Liver (tissue), 9 donors: ENCODE results near the gene BNC2. TPM values are rescaled to one million over a fixed set of nuclear protein-coding genes. Genes with fewer than 3 reads are reported as not detected.

Experiments
- DNase-seq: peaks from one replicate; pipeline ENCODE4 v3.0.0-alpha.2; 2017; ENCODE audit warnings: low spot score
- H3K27ac ChIP-seq, 2 donors: one replicate each; pipeline ENCODE4 v1.7.0; 2013; ENCODE audit warnings: inconsistent platforms in 2 of 2, low read length in 2 of 2, control low read depth in 1 of 2, low read depth in 1 of 2, mild to moderate bottlenecking in 1 of 2
- H3K27me3 ChIP-seq, 4 donors: one replicate each; pipeline versions ENCODE4 v1.6.1 to v1.7.0; 2013; ENCODE audit warnings: low read length in 3 of 4, inconsistent platforms in 1 of 4, mild to moderate bottlenecking in 1 of 4, moderate library complexity in 1 of 4; ENCODE audit not compliant: control insufficient read depth in 4 of 4, insufficient read depth in 4 of 4
- H3K36me3 ChIP-seq, 4 donors: one replicate each; pipeline versions ENCODE4 v1.6.1 to v1.7.0; 2013; ENCODE audit warnings: low read length in 3 of 4, mild to moderate bottlenecking in 3 of 4, low read depth in 1 of 4, moderate library complexity in 1 of 4; ENCODE audit not compliant: control insufficient read depth in 4 of 4, insufficient read depth in 3 of 4
- H3K4me1 ChIP-seq, 4 donors: one replicate each; pipeline versions ENCODE4 v1.6.1 to v1.7.0; 2013; ENCODE audit warnings: low read length in 3 of 4, mild to moderate bottlenecking in 3 of 4, moderate library complexity in 1 of 4; ENCODE audit not compliant: control insufficient read depth in 4 of 4, insufficient read depth in 4 of 4
- H3K4me3 ChIP-seq, 3 donors: one replicate each; pipeline versions ENCODE4 v1.6.1 to v1.7.0; 2013; ENCODE audit warnings: low read length in 3 of 3, control low read depth in 1 of 3, low read depth in 1 of 3, mild to moderate bottlenecking in 1 of 3
- H3K9ac ChIP-seq, 2 donors: one replicate each; pipeline ENCODE4 v1.7.0; 2013; ENCODE audit warnings: low read length in 2 of 2, mild to moderate bottlenecking in 2 of 2, moderate library complexity in 2 of 2, control low read depth in 1 of 2, low read depth in 1 of 2
- H3K9me3 ChIP-seq, 4 donors: one replicate each; pipeline versions ENCODE4 v1.6.1 to v1.7.0; 2013; ENCODE audit warnings: low read length in 3 of 4; ENCODE audit not compliant: control insufficient read depth in 4 of 4
- ATF3 ChIP-seq: IDR thresholded peaks from 2 replicates; pipeline ENCODE4 v1.6.1; 2016; ENCODE audit warnings: antibody characterized with exemption
- CTCF ChIP-seq: fragments of 150-350 bp; IDR thresholded peaks from 2 replicates; pipeline ENCODE4 v1.5.1; 2017; ENCODE audit warnings: improper control_type of control experiment, low read depth, low read length; ENCODE audit not compliant: missing input control
- EGR1 ChIP-seq, 2 donors: IDR thresholded peaks; 2 replicates each; pipeline ENCODE4 v1.6.1; 2016 to 2018; ENCODE audit warnings: antibody characterized with exemption in 2 of 2, low read depth in 2 of 2
- FOXA1 ChIP-seq: IDR thresholded peaks from 2 replicates; pipeline ENCODE4 v1.6.1; 2016; ENCODE audit warnings: antibody characterized with exemption
- FOXA2 ChIP-seq: IDR thresholded peaks from 2 replicates; pipeline ENCODE4 v1.6.1; 2016; ENCODE audit warnings: antibody characterized with exemption
- GABPA ChIP-seq, 2 donors: IDR thresholded peaks in 1 of 2; conservative IDR thresholded peaks in 1 of 2; 2 replicates each; pipeline ENCODE4 v1.6.1; 2016; ENCODE audit warnings: antibody characterized with exemption in 2 of 2, mild to moderate bottlenecking in 1 of 2, moderate library complexity in 1 of 2
- HNF4A ChIP-seq, 2 donors: conservative IDR thresholded peaks; 2 replicates each; pipeline ENCODE4 v1.6.1; 2016; ENCODE audit warnings: antibody characterized with exemption in 2 of 2, mild to moderate bottlenecking in 2 of 2
- HNF4G ChIP-seq: IDR thresholded peaks from 2 replicates; pipeline ENCODE4 v1.6.1; 2016; ENCODE audit warnings: antibody characterized with exemption
- JUND ChIP-seq, 2 donors: IDR thresholded peaks; 2 replicates each; pipeline ENCODE4 v1.6.1; 2016; ENCODE audit warnings: antibody characterized with exemption in 2 of 2
- MAX ChIP-seq: IDR thresholded peaks from 2 replicates; pipeline ENCODE4 v1.6.1; 2016; ENCODE audit warnings: antibody characterized with exemption
- NR2F2 ChIP-seq: IDR thresholded peaks from 2 replicates; pipeline ENCODE4 v1.6.1; 2016; ENCODE audit warnings: antibody characterized with exemption
- RAD21 ChIP-seq, 2 donors: IDR thresholded peaks; 2 replicates each; pipeline ENCODE4 v1.6.1; 2016; ENCODE audit warnings: antibody characterized with exemption in 2 of 2, mild to moderate bottlenecking in 2 of 2
- REST ChIP-seq: IDR thresholded peaks from 2 replicates; pipeline ENCODE4 v1.6.1; 2016; ENCODE audit warnings: antibody characterized with exemption, mild to moderate bottlenecking
- RXRA ChIP-seq, 2 donors: IDR thresholded peaks; 2 replicates each; pipeline ENCODE4 v1.6.1; 2017 to 2018; ENCODE audit warnings: antibody characterized with exemption in 2 of 2, mild to moderate bottlenecking in 1 of 2
- SP1 ChIP-seq: IDR thresholded peaks from 2 replicates; pipeline ENCODE4 v1.6.1; 2018; ENCODE audit warnings: antibody characterized with exemption, mild to moderate bottlenecking
- TAF1 ChIP-seq: conservative IDR thresholded peaks from 2 replicates; pipeline ENCODE4 v1.6.1; 2016; ENCODE audit warnings: antibody characterized with exemption, mild to moderate bottlenecking
- YY1 ChIP-seq: IDR thresholded peaks from 2 replicates; pipeline ENCODE4 v1.6.1; 2016; ENCODE audit warnings: antibody characterized with exemption, mild to moderate bottlenecking
- ZBTB33 ChIP-seq: IDR thresholded peaks from 2 replicates; pipeline ENCODE4 v1.6.1; 2016; ENCODE audit warnings: antibody characterized with exemption
- WGBS: extraction: QIAGEN DNeasy Blood & Tissue Kit; methylation state at CpG from one replicate; pipeline ENCODE4 v1.1.7; 2013; 5-methylcytosine and 5-hydroxymethylcytosine counted together
- polyA plus RNA-seq, 2 donors: library from polyadenylated mRNA; stranded (reverse) in 1 of 2; unstranded in 1 of 2; fragments of 200-250 nt in 1 of 2; fragments of >200 nt in 1 of 2; fragmentation: Nextera tagmentation in 1 of 2; extraction: Ambion mirVana in 1 of 2; gene quantifications; one replicate each; pipeline versions ENCODE4 v1.2.1 to v1.2.3, GENCODE V29; 2013 to 2015
- total RNA-seq, 2 donors: library from RNA; depleted of rRNA; stranded (reverse); fragments of >200 nt; gene quantifications; one replicate each; pipeline ENCODE4 v1.2.3, GENCODE V29; 2014
- donor health status: healthy.
- donor health status: healthy.
- donor health status: healthy.
- donor health status: healthy.
- donor health status: healthy.

The BNC2 gene
- total and polyA plus RNA-seq, 4 donors: 0.07 to 0.67 (median 0.08) TPM

GRCh38 chr9:16676519-16676918 lies 194.0 kb downstream of the BNC2 start:
- WGBS: 91% methylated on average over 3 of the region's 3 CpGs
- no peak for TF ChIP-seq MAX
- no peak for TF ChIP-seq FOXA1
- no peak for TF ChIP-seq RAD21 (IDR thresholded peaks at IDR 0.05)
- TF ChIP-seq CTCF: no peak
- no peak for TF ChIP-seq TAF1
- no peak for TF ChIP-seq EGR1 (IDR thresholded peaks at IDR 0.05; ENCODE audit: low read depth in 2 of 2)
- TF ChIP-seq HNF4A (conservative IDR thresholded peaks at IDR 0.05): no peak
- TF ChIP-seq REST: no peak
- no peak for TF ChIP-seq RXRA (IDR thresholded peaks at IDR 0.05)
- no peak for TF ChIP-seq ATF3
- no peak for TF ChIP-seq YY1
- no peak for TF ChIP-seq GABPA (IDR thresholded peaks at IDR 0.05 in 1 of 2, conservative IDR thresholded peaks at IDR 0.05 in 1 of 2)
- TF ChIP-seq FOXA2: no peak
- TF ChIP-seq SP1: no peak
- TF ChIP-seq JUND (IDR thresholded peaks at IDR 0.05): no peak
- no peak for TF ChIP-seq NR2F2
- TF ChIP-seq HNF4G: no peak
- no peak for TF ChIP-seq ZBTB33

More at GRCh38 chr9:16676519-16676918, 194.0 kb downstream of the BNC2 start:
- no peaks in the 10 kb centered on the region for H3K36me3 ChIP-seq
- no peak overlapping the region for H3K4me3 ChIP-seq
- no peak overlapping the region for H3K27ac ChIP-seq
- no peak for DNase-seq
- H3K27me3 ChIP-seq: peaks cover 0 to 3% (median 0%) of the 10 kb centered on the region in 4 donors
- H3K9ac ChIP-seq: no peak overlapping the region
- H3K9me3 ChIP-seq: no peaks in the 10 kb centered on the region
- H3K4me1 ChIP-seq: no peaks in the 10 kb centered on the region
